Hepatocyte (in vitro differentiated cells): ENCODE results near the gene IFI44L. TPM values are rescaled to one million over a fixed set of nuclear protein-coding genes. Genes with fewer than 3 reads are reported as not detected.

Experiments
- DNase-seq: peaks from one replicate; pipeline ENCODE4 v3.0.0-alpha.2; 2016; ENCODE audit warnings: low spot score
- H2AFZ ChIP-seq: fragments of 200-600 bp; sonication (generic); 2 replicates; pipeline ENCODE4 v1.6.0; 2016; ENCODE audit warnings: antibody characterized with exemption, mild to moderate bottlenecking
- H3K27ac ChIP-seq: fragments of 200-600 bp; sonication (generic); 2 replicates; pipeline ENCODE4 v1.5.1; 2016; ENCODE audit warnings: mild to moderate bottlenecking
- H3K27me3 ChIP-seq: fragments of 200-600 bp; sonication (generic); 2 replicates; pipeline ENCODE4 v1.6.1; 2016
- H3K36me3 ChIP-seq: fragments of 200-600 bp; sonication (generic); replicated peaks from 2 replicates; pipeline ENCODE4 v1.5.1; 2016; ENCODE audit warnings: low read depth; ENCODE audit not compliant: insufficient read depth
- H3K4me1 ChIP-seq: fragments of 200-600 bp; sonication (generic); 2 replicates; pipeline ENCODE4 v1.5.1; 2016; ENCODE audit warnings: mild to moderate bottlenecking, moderate library complexity; ENCODE audit not compliant: insufficient read depth
- H3K4me2 ChIP-seq: fragments of 200-600 bp; sonication (generic); 2 replicates; pipeline ENCODE4 v1.6.0; 2016
- H3K4me3 ChIP-seq: fragments of 200-600 bp; sonication (generic); 2 replicates; pipeline ENCODE4 v1.5.1; 2016; ENCODE audit warnings: mild to moderate bottlenecking
- H3K79me2 ChIP-seq: fragments of 200-600 bp; sonication (generic); 2 replicates; pipeline ENCODE4 v1.6.0; 2017; ENCODE audit warnings: mild to moderate bottlenecking
- H3K9me2 ChIP-seq: fragments of 200-600 bp; sonication (generic); replicated peaks from 2 replicates; pipeline ENCODE4 v1.6.0; 2017; ENCODE audit warnings: mild to moderate bottlenecking; ENCODE audit not compliant: insufficient read depth
- H3K9me3 ChIP-seq: fragments of 200-600 bp; sonication (generic); 2 replicates; pipeline ENCODE4 v1.5.1; 2016; ENCODE audit warnings: low read depth, mild to moderate bottlenecking
- H4K20me1 ChIP-seq: fragments of 200-600 bp; sonication (generic); 2 replicates; pipeline ENCODE4 v1.6.0; 2016; ENCODE audit warnings: mild to moderate bottlenecking; ENCODE audit not compliant: insufficient read depth, poor library complexity, severe bottlenecking
- EZH2 ChIP-seq: fragments of 200-600 bp; sonication (generic); IDR thresholded peaks from 2 replicates; pipeline ENCODE4 v1.6.1; 2016; ENCODE audit warnings: antibody characterized with exemption, mild to moderate bottlenecking, borderline replicate concordance
- EZH2phosphoT487 ChIP-seq: fragments of 200-600 bp; sonication (generic); IDR thresholded peaks from one replicate; pipeline ENCODE4 v1.6.1; 2018; ENCODE audit warnings: antibody characterized with exemption, mild to moderate bottlenecking, low read depth, moderate library complexity; ENCODE audit not compliant: unreplicated experiment, severe bottlenecking
- WGBS: methylation state at CpG from one replicate; pipeline ENCODE4 v1.1.6; 2016; ENCODE audit warnings: low lambda C conversion rate; ENCODE audit errors: missing lambda C conversion rate; 5-methylcytosine and 5-hydroxymethylcytosine counted together
- polyA plus RNA-seq: library from polyadenylated mRNA; unstranded; fragments of >200 nt; fragmentation: Nextera tagmentation; extraction: Ambion mirVana; gene quantifications from 2 replicates; pipeline ENCODE4 v1.2.1, GENCODE V29; 2016
- total RNA-seq: library from RNA; depleted of rRNA; stranded (reverse); fragments of >200 nt; gene quantifications from 2 replicates; pipeline ENCODE4 v1.2.3, GENCODE V29; 2014
- TF ChIP-seq, protein P1 (sequence below): fragments of 200-600 bp; sonication (generic); IDR thresholded peaks from 2 replicates; pipeline ENCODE4 v1.5.1; 2016; ENCODE audit warnings: antibody characterized with exemption, mild to moderate bottlenecking; ENCODE audit not compliant: poor library complexity

The IFI44L gene
- total and polyA plus RNA-seq, 2 experiments from 2014 or later, result 0.19 to 2.6 TPM

DNA sequence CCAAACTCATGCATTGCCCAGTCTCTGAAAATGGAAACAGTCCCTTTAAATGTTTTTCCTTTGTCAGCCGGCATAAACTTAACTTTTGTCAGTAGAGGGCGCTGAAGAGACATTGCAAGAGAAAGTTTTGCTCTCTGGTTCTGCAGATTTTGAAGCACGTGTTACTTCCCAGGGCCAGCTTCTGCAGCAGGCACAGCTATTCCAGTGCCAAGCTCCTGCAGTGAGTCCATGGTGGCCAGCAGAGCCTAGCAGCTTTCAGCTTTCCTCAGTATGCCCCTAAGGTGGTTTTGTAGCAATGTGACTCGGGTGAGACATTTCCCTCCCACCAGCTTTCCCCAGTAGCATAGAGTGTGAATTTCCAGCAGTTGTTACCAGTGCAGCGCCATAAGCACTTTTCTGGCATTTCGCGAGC, 2.6 kb upstream of the IFI44L start:
- Histone ChIP-seq H3K27ac (no peak overlapping the region), H3K4me1 (peaks cover 5% of the 10 kb centered on the region), H3K9me3 (no peaks in the 10 kb centered on the region), H3K36me3 (no peaks in the 10 kb centered on the region), H3K9me2 (no peaks in the 10 kb centered on the region), H3K4me2 (no peak overlapping the region), H4K20me1 (no peaks in the 10 kb centered on the region), H3K4me3 (no peak overlapping the region), H3K79me2 (no peaks in the 10 kb centered on the region), H3K27me3 (no peaks in the 10 kb centered on the region), H2AFZ (no peak overlapping the region)
- peak; percentile 91 for DNase-seq
- no peak for TF ChIP-seq EZH2phosphoT487
- TF ChIP-seq, protein P1, sequence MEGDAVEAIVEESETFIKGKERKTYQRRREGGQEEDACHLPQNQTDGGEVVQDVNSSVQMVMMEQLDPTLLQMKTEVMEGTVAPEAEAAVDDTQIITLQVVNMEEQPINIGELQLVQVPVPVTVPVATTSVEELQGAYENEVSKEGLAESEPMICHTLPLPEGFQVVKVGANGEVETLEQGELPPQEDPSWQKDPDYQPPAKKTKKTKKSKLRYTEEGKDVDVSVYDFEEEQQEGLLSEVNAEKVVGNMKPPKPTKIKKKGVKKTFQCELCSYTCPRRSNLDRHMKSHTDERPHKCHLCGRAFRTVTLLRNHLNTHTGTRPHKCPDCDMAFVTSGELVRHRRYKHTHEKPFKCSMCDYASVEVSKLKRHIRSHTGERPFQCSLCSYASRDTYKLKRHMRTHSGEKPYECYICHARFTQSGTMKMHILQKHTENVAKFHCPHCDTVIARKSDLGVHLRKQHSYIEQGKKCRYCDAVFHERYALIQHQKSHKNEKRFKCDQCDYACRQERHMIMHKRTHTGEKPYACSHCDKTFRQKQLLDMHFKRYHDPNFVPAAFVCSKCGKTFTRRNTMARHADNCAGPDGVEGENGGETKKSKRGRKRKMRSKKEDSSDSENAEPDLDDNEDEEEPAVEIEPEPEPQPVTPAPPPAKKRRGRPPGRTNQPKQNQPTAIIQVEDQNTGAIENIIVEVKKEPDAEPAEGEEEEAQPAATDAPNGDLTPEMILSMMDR, result peak; percentile 87
- 40% methylated on average over 7 of the region's 7 CpGs for WGBS

DNA sequence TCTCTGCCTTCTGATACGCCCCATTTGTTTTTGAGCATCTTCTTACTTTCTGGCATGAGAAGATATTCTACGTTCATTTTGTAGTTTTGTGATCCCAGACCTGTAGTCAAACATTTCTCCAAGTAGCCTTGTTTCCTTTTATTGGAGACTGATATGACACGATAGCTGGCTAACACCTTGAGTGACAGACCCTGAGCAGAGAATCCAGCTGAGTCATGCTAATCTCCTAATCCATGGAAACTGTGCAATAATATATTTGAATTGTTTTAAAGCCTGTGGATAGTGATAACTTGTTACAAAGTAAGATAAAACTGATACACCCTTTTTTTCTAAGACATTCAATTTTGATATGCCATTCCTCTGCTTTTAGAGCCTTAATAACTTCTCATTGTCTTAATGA, 1.2 kb upstream of the IFI44L start:
- no peak overlapping the region for H3K4me3 ChIP-seq
- no peaks in the 10 kb centered on the region for H3K36me3 ChIP-seq
- H3K9me3 ChIP-seq, result no peaks in the 10 kb centered on the region
- H3K4me2 ChIP-seq, result no peak overlapping the region
- DNase-seq, result no peak
- H3K27ac ChIP-seq, result peak overlapping the region; percentile 25
- peaks cover 5% of the 10 kb centered on the region for H3K4me1 ChIP-seq
- WGBS, result 71% methylated on average over 3 of the region's 3 CpGs
- H2AFZ ChIP-seq, result no peak overlapping the region
- TF ChIP-seq, protein P1, result no peak
- TF ChIP-seq EZH2, result no peak
- TF ChIP-seq EZH2phosphoT487, result no peak
- H4K20me1 ChIP-seq, result no peaks in the 10 kb centered on the region
- H3K9me2 ChIP-seq, result no peaks in the 10 kb centered on the region
- H3K27me3 ChIP-seq, result no peaks in the 10 kb centered on the region
- H3K79me2 ChIP-seq, result no peaks in the 10 kb centered on the region

DNA sequence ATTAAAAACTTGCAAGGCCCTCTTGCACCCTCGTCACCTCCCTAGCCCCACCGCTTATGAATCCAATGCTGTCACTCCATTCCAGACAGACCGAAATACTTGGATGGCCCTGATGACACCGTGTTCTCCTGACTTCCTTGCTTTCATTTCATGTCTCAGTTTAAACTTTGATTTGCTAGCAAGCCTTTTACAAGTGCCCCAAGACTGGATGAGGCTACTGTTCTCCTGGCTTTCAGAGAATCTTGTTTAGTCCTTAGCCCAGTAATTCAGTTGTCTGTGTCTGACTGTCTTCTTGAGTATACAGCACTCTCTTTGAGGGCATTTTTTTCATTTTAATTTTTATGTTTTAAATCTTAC, 824 bp upstream of the IFI44L start:
- 80% methylated on average over 4 of the region's 4 CpGs for WGBS
- no peaks in the 10 kb centered on the region for H3K9me3 ChIP-seq
- no peak overlapping the region for H3K4me3 ChIP-seq
- no peaks in the 10 kb centered on the region for H4K20me1 ChIP-seq
- no peaks in the 10 kb centered on the region for H3K27me3 ChIP-seq
- H3K9me2 ChIP-seq, result no peaks in the 10 kb centered on the region
- H3K79me2 ChIP-seq, result no peaks in the 10 kb centered on the region
- H3K4me2 ChIP-seq, result peak overlapping the region; percentile 71
- no peak for TF ChIP-seq EZH2phosphoT487
- no peak overlapping the region for H2AFZ ChIP-seq
- H3K4me1 ChIP-seq, result peaks cover 5% of the 10 kb centered on the region
- H3K36me3 ChIP-seq, result no peaks in the 10 kb centered on the region
- DNase-seq, result no peak
- H3K27ac ChIP-seq, result peak overlapping the region; percentile 25

DNA sequence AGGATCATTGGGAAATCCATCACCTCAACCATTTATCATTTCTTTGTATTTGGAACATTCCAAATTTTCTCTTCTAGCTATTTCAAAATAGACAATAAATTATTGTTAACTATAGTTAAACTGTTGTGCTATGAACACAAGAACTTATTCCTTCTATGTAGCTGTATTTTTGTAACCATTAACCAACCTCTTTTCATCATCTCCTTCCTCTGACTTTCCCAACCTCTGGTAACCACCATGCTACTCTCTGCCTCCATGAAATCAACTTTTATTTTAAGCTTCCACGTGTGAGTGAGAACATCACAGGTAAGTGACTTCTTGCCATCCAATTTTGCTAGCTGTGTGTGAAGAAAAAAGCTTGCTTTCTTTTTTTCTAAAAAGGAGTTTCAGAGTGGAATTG, 418 bp downstream of the IFI44L start:
- H3K4me2 ChIP-seq, result peak overlapping the region; percentile 71
- H2AFZ ChIP-seq, result no peak overlapping the region
- no peak overlapping the region for H3K4me3 ChIP-seq
- 60% methylated on average over 1 of the region's 1 CpG for WGBS
- peaks cover 5% of the 10 kb centered on the region for H3K4me1 ChIP-seq
- no peaks in the 10 kb centered on the region for H3K36me3 ChIP-seq
- H3K9me2 ChIP-seq, result no peaks in the 10 kb centered on the region
- no peaks in the 10 kb centered on the region for H3K27me3 ChIP-seq
- TF ChIP-seq EZH2 (no peak), EZH2phosphoT487 (no peak)
- TF ChIP-seq, protein P1, result no peak
- H3K79me2 ChIP-seq, result no peaks in the 10 kb centered on the region
- H4K20me1 ChIP-seq, result no peaks in the 10 kb centered on the region
- peak overlapping the region; percentile 25 for H3K27ac ChIP-seq
- no peaks in the 10 kb centered on the region for H3K9me3 ChIP-seq
- no peak for DNase-seq
